Loucy (cell line): ENCODE measurements around the gene HOMER1.

Experiments used
- EZH2phosphoT487 ChIP-seq: fragments of 200-600 bp; IDR thresholded peaks from 2 replicates; pipeline ENCODE4 v1.6.1; 2018; ENCODE audit warnings: antibody characterized with exemption, mild to moderate bottlenecking, moderate library complexity, borderline replicate concordance
- TF ChIP-seq, protein P1 (sequence below): fragments of 200-600 bp; sonication (generic); conservative IDR thresholded peaks from 2 replicates; pipeline ENCODE4 v1.5.1; 2014; ENCODE audit warnings: mild to moderate bottlenecking, antibody characterized with exemption, low read length

DNA sequence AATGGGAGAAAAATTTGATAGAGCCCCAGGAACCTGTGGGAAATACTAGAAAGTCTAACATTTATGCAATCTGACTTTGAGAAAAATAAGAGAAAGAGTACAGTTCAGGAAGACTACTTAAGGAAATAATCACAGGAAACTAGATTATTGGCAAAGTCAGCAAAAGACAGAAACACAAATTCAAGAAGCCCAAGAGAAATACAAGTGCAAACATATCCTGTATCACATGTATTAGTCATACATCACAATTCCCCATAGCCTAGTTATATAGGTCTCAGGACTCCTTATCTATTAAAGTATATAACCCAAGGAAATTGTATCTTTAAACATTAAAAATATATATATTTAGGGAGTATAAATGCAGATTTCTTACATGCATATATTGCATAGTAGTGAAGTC is 100.8 kb downstream of the HOMER1 start:
- TF ChIP-seq, protein P1, sequence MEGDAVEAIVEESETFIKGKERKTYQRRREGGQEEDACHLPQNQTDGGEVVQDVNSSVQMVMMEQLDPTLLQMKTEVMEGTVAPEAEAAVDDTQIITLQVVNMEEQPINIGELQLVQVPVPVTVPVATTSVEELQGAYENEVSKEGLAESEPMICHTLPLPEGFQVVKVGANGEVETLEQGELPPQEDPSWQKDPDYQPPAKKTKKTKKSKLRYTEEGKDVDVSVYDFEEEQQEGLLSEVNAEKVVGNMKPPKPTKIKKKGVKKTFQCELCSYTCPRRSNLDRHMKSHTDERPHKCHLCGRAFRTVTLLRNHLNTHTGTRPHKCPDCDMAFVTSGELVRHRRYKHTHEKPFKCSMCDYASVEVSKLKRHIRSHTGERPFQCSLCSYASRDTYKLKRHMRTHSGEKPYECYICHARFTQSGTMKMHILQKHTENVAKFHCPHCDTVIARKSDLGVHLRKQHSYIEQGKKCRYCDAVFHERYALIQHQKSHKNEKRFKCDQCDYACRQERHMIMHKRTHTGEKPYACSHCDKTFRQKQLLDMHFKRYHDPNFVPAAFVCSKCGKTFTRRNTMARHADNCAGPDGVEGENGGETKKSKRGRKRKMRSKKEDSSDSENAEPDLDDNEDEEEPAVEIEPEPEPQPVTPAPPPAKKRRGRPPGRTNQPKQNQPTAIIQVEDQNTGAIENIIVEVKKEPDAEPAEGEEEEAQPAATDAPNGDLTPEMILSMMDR, result no peak
- TF ChIP-seq EZH2phosphoT487, result no peak
